HUES6 (cell line): ENCODE measurements around the gene TRDN.

ENCODE experiments used
- H3K27ac ChIP-seq: 2 replicates; pipeline ENCODE4 v1.7.0; 2013; ENCODE audit warnings: low read depth, mild to moderate bottlenecking, low read length, inconsistent platforms
- H3K27me3 ChIP-seq: 2 replicates; pipeline ENCODE4 v1.6.1; 2013; ENCODE audit warnings: low read length; ENCODE audit not compliant: control insufficient read depth, insufficient read depth
- H3K36me3 ChIP-seq: 2 replicates; pipeline ENCODE4 v1.6.1; 2013; ENCODE audit warnings: low read length; ENCODE audit not compliant: control insufficient read depth, insufficient read depth
- H3K4me1 ChIP-seq: 2 replicates; pipeline ENCODE4 v1.6.1; 2013; ENCODE audit warnings: low read length; ENCODE audit not compliant: control insufficient read depth, insufficient read depth
- H3K4me3 ChIP-seq: 2 replicates; pipeline ENCODE4 v1.5.1; 2013; ENCODE audit warnings: low read depth, low read length
- H3K9ac ChIP-seq: one replicate; pipeline ENCODE4 v1.6.1; 2013; ENCODE audit warnings: mild to moderate bottlenecking, low read length
- H3K9me3 ChIP-seq: 2 replicates; pipeline ENCODE4 v1.6.1; 2013; ENCODE audit warnings: low read depth, low read length; ENCODE audit not compliant: control insufficient read depth, insufficient read depth

The TRDN gene

DNA sequence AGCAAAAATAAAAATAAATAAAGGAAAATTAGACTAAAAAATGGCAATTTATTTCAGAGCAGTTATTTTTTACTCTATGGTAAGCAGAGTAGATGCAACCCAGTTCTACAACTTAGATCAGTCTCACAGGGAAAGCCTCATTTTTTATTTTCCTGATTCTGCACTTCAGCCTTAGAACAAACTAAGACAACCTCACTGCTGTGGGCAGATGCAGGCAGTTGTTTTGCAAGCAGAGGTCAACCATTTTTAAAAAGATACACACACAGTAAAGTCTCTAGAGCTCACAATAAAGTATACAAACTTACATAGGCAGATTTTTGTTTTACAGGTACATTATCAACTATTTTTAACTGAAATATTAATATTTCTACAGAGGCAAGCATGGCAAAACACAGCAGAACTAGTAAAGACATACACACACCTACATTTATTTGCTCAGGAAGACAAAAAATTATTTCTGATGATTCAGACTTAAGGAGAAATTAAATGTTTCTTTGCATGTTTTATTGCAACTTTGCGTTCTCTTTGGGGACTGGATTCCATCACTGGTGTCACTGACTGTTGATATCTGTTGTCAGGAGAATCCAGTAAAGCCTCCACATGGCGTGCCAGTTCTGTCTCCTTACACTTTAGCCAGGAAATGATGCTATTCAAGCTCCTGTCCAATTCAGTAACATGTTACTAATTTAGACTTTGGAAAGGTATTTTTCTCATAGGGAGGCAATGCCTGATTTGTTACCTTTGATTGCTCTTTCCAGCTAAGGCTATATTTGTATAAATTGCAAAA, 102.7 kb downstream of the TRDN start:
- peaks cover 4% of the 10 kb centered on the region; the same call in 1 of the 2 replicates for H3K4me1 ChIP-seq
- H3K9ac ChIP-seq: no peak overlapping the region
- H3K36me3 ChIP-seq: no peaks in the 10 kb centered on the region
- no peak overlapping the region; the same call in 1 of the 2 replicates for H3K27ac ChIP-seq
- H3K27me3 ChIP-seq: no peaks in the 10 kb centered on the region
- H3K4me3 ChIP-seq: no peak overlapping the region
- no peaks in the 10 kb centered on the region for H3K9me3 ChIP-seq

DNA sequence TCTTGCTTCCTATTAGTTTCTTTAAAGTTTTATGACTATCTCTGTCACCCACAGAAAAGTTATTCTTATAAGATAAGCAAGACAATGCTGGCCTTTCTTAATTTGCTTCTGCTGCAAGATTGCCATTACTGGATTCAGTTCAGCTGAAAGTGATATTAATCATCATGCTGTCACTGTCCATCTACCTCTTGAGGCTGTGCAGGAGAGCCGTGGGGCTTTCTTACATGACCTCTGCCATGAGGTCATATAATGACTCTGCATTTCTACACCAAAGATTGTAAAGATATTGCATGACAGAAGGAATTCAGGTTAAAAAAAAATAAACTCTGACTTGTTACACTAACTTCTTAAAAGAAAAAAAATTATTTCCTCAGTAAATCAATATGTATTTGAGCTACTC, 106.9 kb downstream of the TRDN start:
- no peak overlapping the region for H3K9ac ChIP-seq

DNA sequence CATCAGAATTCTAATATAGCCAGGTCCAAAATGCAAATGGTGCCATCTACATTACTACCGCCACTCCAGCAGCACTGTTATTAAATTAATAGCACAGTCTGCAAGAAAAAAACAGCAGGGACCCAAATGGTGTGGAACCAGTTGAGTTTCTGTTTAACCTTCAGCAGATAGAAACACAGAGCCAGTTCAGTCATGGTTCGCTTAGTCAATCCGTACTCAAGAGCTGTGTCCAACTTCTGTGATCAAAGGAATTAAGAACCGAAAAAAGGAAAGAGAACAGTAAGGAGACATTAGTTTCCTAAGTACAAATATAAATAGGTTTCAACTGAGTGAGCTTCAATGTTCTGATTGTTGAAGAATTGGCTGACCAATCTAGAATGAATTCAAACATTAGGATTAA, 107.7 kb downstream of the TRDN start:
- Histone ChIP-seq H3K4me3 (no peak overlapping the region), H3K36me3 (no peaks in the 10 kb centered on the region), H3K9ac (no peak overlapping the region), H3K27ac (no peak overlapping the region), H3K9me3 (no peaks in the 10 kb centered on the region), H3K4me1 (no peaks in the 10 kb centered on the region), H3K27me3 (no peaks in the 10 kb centered on the region)

More for the DNA sequence above, 106.9 kb downstream of the TRDN start:
- H3K9me3 ChIP-seq: no peaks in the 10 kb centered on the region
- H3K27me3 ChIP-seq: no peaks in the 10 kb centered on the region
- H3K36me3 ChIP-seq: no peaks in the 10 kb centered on the region
- peaks cover 2% of the 10 kb centered on the region; the same call in 1 of the 2 replicates for H3K4me1 ChIP-seq
- no peak overlapping the region for H3K27ac ChIP-seq
- no peak overlapping the region for H3K4me3 ChIP-seq

DNA sequence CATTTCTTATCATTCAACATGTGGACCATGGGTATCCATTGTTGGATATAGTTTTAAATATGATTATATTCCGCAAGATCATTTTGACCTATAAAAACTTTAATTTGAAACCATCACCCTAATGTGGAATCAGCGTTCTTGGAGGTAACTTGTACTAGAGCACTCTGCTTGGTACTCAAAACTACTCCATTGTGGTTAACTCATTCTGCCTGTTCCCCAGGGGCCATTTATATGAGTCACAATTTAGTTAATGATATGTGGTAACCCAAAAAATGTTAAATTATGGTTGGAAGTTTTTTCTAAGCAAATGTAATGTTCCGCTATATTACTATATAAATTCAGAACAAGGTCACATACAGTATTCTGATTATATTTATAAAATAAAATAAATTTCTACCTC, 109.3 kb downstream of the TRDN start:
- Histone ChIP-seq H3K36me3 (no peaks in the 10 kb centered on the region), H3K27me3 (no peaks in the 10 kb centered on the region), H3K9ac (no peak overlapping the region), H3K9me3 (no peaks in the 10 kb centered on the region), H3K4me1 (no peaks in the 10 kb centered on the region), H3K4me3 (no peak overlapping the region), H3K27ac (no peak overlapping the region)

DNA sequence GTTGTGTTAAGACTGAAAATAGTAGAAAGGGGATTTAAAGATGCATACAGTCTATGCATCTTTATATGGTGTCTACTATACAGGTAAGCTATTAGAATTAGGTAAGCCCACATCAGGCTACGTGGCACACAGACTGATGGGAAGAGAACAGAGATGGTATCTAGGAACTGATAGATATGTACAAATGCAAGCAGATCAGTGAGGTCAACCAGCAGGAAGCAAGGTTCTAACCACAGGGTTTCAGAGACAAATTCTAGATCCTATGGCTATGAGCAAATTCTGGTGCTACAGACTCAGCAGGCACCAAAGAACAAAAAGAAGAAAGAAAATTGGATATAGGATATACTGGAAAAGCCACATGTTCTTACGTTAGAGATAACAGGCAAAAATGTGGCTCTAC, 110.6 kb downstream of the TRDN start:
- Histone ChIP-seq H3K4me3 (no peak overlapping the region), H3K9me3 (no peaks in the 10 kb centered on the region), H3K4me1 (no peaks in the 10 kb centered on the region)

DNA sequence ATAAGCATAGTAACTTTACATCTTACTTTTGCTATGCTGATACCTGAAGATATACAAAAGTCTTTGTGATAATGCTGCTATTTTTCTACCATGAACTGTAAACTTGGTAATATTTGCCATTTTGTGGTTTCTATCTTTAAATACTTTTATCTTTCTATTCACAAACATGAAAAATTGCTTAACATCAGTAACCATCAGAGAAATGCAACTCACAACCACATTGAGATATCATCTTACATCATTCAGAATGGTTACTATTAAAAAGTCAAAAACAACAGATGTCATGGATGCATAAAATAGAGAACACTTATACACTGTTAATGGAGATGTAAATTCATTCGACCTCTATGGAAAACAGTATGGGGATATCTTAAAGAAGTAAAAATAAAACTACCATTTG, 112.0 kb downstream of the TRDN start:
- no peak overlapping the region for H3K4me3 ChIP-seq
- H3K27me3 ChIP-seq: no peaks in the 10 kb centered on the region
- no peaks in the 10 kb centered on the region for H3K9me3 ChIP-seq
- H3K9ac ChIP-seq: no peak overlapping the region
- H3K4me1 ChIP-seq: no peaks in the 10 kb centered on the region
- H3K27ac ChIP-seq: no peak overlapping the region
- H3K36me3 ChIP-seq: no peaks in the 10 kb centered on the region

More for the DNA sequence above, 110.6 kb downstream of the TRDN start:
- no peaks in the 10 kb centered on the region for H3K36me3 ChIP-seq
- H3K9ac ChIP-seq: no peak overlapping the region
- H3K27me3 ChIP-seq: no peaks in the 10 kb centered on the region
- H3K27ac ChIP-seq: no peak overlapping the region

DNA sequence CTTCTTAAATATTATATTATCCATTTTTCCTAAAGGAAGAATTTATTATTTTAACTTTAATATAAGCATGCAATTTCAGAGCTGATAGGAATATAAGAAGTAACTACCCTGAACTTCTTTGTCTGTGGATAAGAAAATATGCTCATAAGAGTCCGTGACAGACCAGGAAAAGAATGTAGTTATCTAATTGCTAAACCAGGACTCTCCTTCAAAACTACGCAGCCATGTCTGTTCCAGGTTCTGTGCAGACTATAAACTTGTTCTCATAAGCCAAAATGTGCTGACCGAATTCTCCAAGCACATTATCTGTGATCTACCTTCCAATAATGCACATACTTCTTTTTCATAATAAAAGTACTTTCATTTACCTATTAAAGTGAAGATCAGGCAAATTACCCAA, 116.5 kb downstream of the TRDN start:
- Histone ChIP-seq H3K4me1 (peaks cover 5% of the 10 kb centered on the region; the same call in 1 of the 2 replicates), H3K27me3 (no peaks in the 10 kb centered on the region), H3K27ac (no peak overlapping the region), H3K9me3 (no peaks in the 10 kb centered on the region), H3K9ac (no peak overlapping the region), H3K36me3 (no peaks in the 10 kb centered on the region), H3K4me3 (no peak overlapping the region)

DNA sequence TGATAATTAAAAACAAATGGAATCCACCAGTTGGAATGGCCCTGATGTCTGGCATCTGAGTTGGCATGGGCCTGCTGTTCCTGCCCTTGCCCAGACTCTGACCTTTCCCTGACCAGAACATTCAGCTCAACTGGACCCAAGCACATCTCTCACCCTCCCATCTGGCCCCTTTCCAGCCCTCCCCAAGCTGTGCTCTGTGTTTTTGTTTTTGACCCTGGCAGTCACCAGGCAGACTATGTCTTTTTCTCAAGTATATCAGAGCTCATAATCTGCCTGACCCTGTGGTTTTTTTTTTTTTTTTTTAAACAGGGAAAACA, 117.6 kb downstream of the TRDN start:
- H3K4me1 ChIP-seq: peaks cover 5% of the 10 kb centered on the region; the same call in 1 of the 2 replicates
- H3K27me3 ChIP-seq: no peaks in the 10 kb centered on the region
- no peak overlapping the region for H3K27ac ChIP-seq
- no peak overlapping the region for H3K9ac ChIP-seq
- no peaks in the 10 kb centered on the region for H3K9me3 ChIP-seq
- H3K4me3 ChIP-seq: no peak overlapping the region
- no peaks in the 10 kb centered on the region for H3K36me3 ChIP-seq

DNA sequence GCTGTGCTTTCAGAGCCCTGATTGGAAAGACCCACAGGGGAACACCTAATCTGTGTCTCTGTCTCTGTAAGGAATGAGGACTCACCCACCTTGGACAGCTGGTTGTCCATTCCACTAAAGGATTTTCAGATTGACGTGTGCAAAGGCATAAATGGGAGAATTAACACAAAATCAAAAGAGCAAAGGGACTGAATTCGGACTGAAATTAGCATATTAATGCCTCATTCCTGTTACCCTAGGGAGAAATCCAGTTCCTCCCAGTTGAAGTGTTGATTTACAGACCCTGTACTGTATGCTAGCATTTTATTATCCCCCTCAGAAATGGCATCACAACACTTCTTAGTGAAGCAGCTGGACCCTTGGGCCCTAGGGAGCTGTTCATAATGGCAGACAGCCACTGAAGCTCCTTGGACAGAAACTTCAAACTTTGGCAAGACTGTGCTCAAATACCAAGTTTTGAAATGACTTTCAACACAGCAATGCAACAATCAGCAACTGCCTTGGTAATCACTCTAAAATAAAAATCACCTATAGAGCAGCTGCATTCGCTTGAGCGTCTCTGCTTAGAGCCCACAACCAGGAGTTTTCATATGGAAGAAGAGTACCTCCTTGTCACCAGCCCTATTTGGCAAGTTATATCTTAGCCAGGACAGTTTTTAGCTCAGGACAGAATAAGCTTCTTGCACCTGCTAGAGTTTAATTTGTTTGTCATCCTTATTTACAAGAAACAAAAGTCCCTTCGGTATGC, 118.1 kb downstream of the TRDN start:
- Histone ChIP-seq H3K4me1 (peaks cover 5% of the 10 kb centered on the region; the same call in 1 of the 2 replicates), H3K9me3 (no peaks in the 10 kb centered on the region), H3K4me3 (no peak overlapping the region), H3K27ac (no peak overlapping the region), H3K9ac (no peak overlapping the region), H3K27me3 (no peaks in the 10 kb centered on the region), H3K36me3 (no peaks in the 10 kb centered on the region)

DNA sequence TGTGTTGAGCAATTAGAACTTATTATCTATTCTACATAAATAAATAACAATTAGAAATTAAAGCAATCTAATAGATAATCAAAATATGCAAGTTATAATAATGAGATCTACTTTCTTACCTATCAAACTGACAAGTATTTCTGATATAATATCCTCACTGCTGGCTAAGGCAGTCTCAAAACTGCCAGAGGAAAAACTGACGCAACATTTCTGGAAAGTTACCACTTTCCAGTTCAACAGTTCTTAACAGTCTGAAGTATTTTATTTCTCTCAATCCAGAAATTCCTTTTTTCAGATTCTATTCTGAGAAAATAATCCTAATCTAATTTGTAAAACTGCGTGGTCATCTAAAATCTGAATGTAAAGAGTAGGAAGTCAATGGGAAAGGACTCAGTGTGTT, 121.0 kb downstream of the TRDN start:
- Histone ChIP-seq H3K9ac (no peak overlapping the region), H3K36me3 (no peaks in the 10 kb centered on the region), H3K27me3 (no peaks in the 10 kb centered on the region), H3K27ac (no peak overlapping the region), H3K9me3 (no peaks in the 10 kb centered on the region), H3K4me1 (peaks cover 5% of the 10 kb centered on the region; the same call in 1 of the 2 replicates), H3K4me3 (no peak overlapping the region)

DNA sequence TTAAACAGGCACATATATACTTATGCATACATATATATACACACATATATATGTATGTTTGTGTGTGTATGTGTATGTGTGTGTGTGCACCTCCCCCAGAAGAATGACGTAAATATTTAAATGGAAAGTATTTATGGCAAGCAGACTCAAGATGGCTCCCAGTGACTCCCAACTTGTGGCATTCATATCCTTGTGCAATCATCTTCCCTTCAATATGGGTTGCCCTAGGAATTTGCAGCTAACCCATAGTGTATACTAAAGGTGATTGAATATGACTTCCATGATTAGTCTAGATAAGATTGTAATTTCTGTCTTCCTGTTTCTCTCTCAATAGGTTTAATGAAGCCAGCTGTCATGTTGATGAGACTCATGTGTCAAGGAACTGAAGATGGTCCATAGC, 127.6 kb downstream of the TRDN start:
- Histone ChIP-seq H3K27ac (no peak overlapping the region), H3K27me3 (no peaks in the 10 kb centered on the region), H3K4me1 (no peaks in the 10 kb centered on the region), H3K4me3 (no peak overlapping the region), H3K9me3 (no peaks in the 10 kb centered on the region), H3K36me3 (no peaks in the 10 kb centered on the region), H3K9ac (no peak overlapping the region)
